MM.1S (cell line): ENCODE measurements around the gene PTX3.

Source experiments
- EZH2 ChIP-seq: fragments of 300-600 bp; sonication (generic); optimal IDR thresholded peaks from 2 replicates; pipeline ENCODE3; 2017; ENCODE audit warnings: low read depth, mild to moderate bottlenecking, antibody characterized with exemption, low read length, mixed read lengths
- EZH2phosphoT487 ChIP-seq: fragments of 300-600 bp; sonication (generic); IDR thresholded peaks from 2 replicates; pipeline ENCODE4 v1.6.1; 2018; ENCODE audit warnings: antibody characterized with exemption, low read length
- TF ChIP-seq, protein P1 (sequence below): fragments of 300-600 bp; sonication (generic); IDR thresholded peaks from 2 replicates; pipeline ENCODE4 v1.5.1; 2016; ENCODE audit warnings: antibody characterized with exemption, low read length, mixed read lengths

DNA sequence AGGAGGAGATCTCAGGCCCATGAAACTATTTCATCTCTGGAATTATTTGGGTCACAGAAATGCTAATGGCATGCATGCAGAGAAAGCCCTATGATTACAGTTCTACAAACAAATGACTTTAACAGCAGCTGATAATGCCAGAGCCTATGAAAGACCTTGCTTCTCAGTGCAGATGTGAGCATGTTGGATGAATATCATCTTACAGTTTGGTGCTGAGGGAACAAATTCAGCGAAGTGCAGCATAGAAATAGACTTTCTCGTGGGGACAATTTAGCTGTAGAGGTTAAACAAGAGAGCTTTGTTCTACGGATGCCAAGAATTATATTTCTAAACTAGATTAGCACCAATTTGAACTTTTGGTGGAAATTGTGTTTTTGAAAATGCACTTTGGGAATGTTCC lies 27.7 kb downstream of the PTX3 start:
- TF ChIP-seq, protein P1, sequence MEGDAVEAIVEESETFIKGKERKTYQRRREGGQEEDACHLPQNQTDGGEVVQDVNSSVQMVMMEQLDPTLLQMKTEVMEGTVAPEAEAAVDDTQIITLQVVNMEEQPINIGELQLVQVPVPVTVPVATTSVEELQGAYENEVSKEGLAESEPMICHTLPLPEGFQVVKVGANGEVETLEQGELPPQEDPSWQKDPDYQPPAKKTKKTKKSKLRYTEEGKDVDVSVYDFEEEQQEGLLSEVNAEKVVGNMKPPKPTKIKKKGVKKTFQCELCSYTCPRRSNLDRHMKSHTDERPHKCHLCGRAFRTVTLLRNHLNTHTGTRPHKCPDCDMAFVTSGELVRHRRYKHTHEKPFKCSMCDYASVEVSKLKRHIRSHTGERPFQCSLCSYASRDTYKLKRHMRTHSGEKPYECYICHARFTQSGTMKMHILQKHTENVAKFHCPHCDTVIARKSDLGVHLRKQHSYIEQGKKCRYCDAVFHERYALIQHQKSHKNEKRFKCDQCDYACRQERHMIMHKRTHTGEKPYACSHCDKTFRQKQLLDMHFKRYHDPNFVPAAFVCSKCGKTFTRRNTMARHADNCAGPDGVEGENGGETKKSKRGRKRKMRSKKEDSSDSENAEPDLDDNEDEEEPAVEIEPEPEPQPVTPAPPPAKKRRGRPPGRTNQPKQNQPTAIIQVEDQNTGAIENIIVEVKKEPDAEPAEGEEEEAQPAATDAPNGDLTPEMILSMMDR = no peak
- TF ChIP-seq EZH2 = no peak
- no peak for TF ChIP-seq EZH2phosphoT487
